WERI-Rb-1 (cell line): ENCODE results near the gene ITPR1.

Source experiments
- DNase-seq: peaks from one replicate; pipeline ENCODE4 v3.0.0-alpha.2; 2020
- H3K27ac ChIP-seq: fragments of 250-450 bp; sonication (Bioruptor Pico); 2 replicates; pipeline ENCODE4 v1.5.1; 2020; ENCODE audit warnings: mild to moderate bottlenecking, moderate library complexity
- H3K27me3 ChIP-seq: fragments of 250-450 bp; sonication (Bioruptor Pico); 2 replicates; pipeline ENCODE4 v1.5.1; 2021; ENCODE audit warnings: mild to moderate bottlenecking, low read depth, moderate library complexity; ENCODE audit not compliant: insufficient read depth, severe bottlenecking
- H3K36me3 ChIP-seq: fragments of 250-450 bp; sonication (Bioruptor Pico); 2 replicates; pipeline ENCODE4 v1.5.1; 2020; ENCODE audit warnings: mild to moderate bottlenecking, moderate library complexity
- H3K4me3 ChIP-seq: 2 replicates; pipeline ENCODE4 v1.5.1; 2011; ENCODE audit warnings: low read depth, mild to moderate bottlenecking, control low read depth, low read length
- H3K9me3 ChIP-seq: fragments of 250-450 bp; sonication (Bioruptor Pico); 2 replicates; pipeline ENCODE4 v1.5.1; 2021; ENCODE audit warnings: mild to moderate bottlenecking, moderate library complexity; ENCODE audit not compliant: severe bottlenecking
- TF ChIP-seq, protein P1 (sequence below): IDR thresholded peaks from 2 replicates; pipeline ENCODE4 v1.5.1; 2011; ENCODE audit warnings: low read depth, mild to moderate bottlenecking, control low read depth, inconsistent platforms, low read length

ITPR1 gene

DNA sequence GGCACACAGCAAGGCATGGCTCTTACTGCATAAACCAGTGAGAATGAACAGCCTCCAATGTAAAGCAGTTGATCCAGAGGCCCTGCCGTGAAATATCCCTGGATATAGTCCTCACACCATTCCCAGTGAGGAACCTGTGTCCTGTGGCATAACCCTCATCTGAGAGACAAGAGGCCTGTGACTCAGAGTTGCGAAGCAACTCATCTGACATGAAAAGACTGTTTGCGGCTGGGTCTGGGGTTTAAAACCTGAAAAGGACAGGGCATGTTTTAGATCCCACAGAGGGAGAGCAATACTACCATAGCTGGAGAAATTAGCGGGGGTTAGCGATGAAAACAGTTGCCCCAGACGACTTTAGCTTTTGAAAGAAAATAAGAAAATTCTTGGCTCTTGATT lies 320.8 kb downstream of the ITPR1 start:
- TF ChIP-seq, protein P1, sequence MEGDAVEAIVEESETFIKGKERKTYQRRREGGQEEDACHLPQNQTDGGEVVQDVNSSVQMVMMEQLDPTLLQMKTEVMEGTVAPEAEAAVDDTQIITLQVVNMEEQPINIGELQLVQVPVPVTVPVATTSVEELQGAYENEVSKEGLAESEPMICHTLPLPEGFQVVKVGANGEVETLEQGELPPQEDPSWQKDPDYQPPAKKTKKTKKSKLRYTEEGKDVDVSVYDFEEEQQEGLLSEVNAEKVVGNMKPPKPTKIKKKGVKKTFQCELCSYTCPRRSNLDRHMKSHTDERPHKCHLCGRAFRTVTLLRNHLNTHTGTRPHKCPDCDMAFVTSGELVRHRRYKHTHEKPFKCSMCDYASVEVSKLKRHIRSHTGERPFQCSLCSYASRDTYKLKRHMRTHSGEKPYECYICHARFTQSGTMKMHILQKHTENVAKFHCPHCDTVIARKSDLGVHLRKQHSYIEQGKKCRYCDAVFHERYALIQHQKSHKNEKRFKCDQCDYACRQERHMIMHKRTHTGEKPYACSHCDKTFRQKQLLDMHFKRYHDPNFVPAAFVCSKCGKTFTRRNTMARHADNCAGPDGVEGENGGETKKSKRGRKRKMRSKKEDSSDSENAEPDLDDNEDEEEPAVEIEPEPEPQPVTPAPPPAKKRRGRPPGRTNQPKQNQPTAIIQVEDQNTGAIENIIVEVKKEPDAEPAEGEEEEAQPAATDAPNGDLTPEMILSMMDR: no peak
- H3K36me3 ChIP-seq: no peaks in the 10 kb centered on the region; the same call in 1 of the 2 replicates
- H3K27ac ChIP-seq: no peak overlapping the region
- DNase-seq: no peak
- peaks cover 10% of the 10 kb centered on the region for H3K9me3 ChIP-seq
- H3K4me3 ChIP-seq: no peak overlapping the region
- H3K27me3 ChIP-seq: no peaks in the 10 kb centered on the region

DNA sequence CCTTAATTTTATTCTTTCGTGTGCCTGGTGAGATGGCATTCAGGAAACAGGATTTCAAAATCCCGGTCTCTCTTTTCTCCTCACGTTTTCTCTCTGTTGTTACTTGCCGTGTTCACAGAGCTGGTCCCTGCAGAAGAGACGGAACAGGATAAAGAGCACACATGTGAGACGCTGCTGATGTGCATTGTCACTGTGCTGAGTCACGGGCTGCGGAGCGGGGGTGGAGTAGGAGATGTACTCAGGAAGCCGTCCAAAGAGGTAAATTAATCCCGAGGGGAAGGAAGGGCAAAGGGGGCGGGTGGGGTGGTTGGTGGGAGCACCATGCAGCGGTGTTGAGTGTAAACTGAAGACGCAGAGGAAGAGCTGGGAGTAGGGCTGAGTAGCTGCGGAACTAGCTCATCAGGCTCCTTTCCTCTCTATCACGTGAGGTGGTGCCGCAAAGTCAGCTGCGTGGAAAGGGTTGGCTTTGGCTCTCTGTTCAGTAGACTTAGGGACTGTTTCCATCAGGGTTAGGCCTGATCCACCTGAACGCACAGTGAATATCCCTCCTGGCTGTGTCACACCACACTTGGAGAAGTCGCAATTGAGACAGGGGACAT lies 321.3 kb downstream of the ITPR1 start:
- no peak for DNase-seq
- H3K9me3 ChIP-seq: peaks cover 10% of the 10 kb centered on the region
- no peaks in the 10 kb centered on the region for H3K27me3 ChIP-seq
- H3K4me3 ChIP-seq: no peak overlapping the region
- TF ChIP-seq, protein P1: no peak
- H3K27ac ChIP-seq: no peak overlapping the region
- no peaks in the 10 kb centered on the region; the same call in 1 of the 2 replicates for H3K36me3 ChIP-seq

DNA sequence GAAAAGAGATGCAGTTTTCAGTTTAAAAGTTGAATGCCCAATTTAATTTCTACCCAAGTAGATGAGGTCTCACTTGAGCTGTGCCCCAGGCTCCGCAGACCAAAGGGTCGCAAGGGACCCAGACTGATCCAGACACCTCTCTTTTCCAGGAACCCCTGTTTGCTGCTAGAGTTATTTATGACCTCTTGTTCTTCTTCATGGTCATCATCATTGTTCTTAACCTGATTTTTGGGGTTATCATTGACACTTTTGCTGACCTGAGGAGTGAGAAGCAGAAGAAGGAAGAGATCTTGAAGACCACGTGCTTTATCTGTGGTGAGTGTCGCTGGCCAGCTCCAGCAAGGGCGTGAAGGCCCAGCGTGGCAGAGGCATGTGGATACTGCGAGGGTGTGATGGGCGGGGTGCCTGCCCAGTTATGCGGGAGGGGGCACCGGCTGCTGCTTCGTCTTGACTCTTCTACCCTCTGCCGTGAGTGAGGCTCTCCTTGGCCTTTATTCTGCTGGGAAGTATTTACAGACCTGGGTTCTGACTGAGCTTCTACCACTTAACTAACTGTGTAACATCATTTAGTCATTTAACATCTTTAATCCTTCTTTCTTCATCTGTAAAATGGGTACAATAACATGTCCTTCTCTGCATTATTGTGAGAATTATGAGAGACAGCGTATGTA lies 321.9 kb downstream of the ITPR1 start:
- no peak overlapping the region for H3K4me3 ChIP-seq
- H3K9me3 ChIP-seq: peaks cover 10% of the 10 kb centered on the region
- no peaks in the 10 kb centered on the region for H3K27me3 ChIP-seq
- DNase-seq: no peak
- TF ChIP-seq, protein P1: no peak
- H3K27ac ChIP-seq: no peak overlapping the region
- H3K36me3 ChIP-seq: no peaks in the 10 kb centered on the region; the same call in 1 of the 2 replicates

DNA sequence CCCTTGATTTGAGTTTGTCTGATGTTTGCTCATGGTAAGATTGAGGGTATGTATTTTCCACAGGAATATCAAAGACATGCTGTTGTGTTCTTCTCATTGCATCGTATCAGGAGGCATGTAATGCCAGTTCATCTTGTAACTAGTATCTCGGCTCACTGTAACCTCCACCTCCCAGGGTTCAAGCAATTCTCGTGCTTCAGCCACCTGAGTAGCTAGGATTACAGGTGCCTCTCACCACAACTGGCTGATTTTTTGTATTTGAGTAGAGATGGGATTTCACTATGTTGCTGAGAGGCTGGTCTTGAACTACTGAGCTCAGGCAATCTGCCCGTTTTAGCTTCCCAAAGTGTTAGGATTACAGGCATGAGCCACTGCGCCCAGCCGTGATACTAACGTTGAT lies 323.2 kb downstream of the ITPR1 start:
- DNase-seq: no peak
- H3K9me3 ChIP-seq: peaks cover 10% of the 10 kb centered on the region
- H3K27ac ChIP-seq: no peak overlapping the region
- TF ChIP-seq, protein P1: no peak
- H3K27me3 ChIP-seq: no peaks in the 10 kb centered on the region
- no peaks in the 10 kb centered on the region; the same call in 1 of the 2 replicates for H3K36me3 ChIP-seq
- no peak overlapping the region for H3K4me3 ChIP-seq

DNA sequence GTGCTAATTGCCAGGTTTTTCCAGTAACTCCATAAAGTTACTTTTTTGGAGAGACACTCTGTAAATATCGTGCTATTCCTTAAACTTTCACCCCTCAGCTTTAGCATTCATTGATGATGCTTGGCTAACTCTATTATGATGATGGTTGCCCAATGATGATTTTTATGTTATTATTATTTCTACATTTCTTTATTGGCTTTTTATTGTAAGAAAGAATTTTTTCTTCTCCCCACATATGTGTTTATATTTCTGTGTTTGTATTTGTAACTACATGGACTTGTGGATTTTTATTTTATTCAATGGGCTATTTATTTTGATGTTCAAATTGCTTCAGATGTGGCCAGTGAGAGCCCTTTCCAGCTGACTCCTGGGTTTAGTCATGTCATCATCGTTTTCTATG lies 323.6 kb downstream of the ITPR1 start:
- Histone ChIP-seq H3K9me3 (peaks cover 10% of the 10 kb centered on the region), H3K36me3 (no peaks in the 10 kb centered on the region; the same call in 1 of the 2 replicates), H3K4me3 (no peak overlapping the region), H3K27me3 (no peaks in the 10 kb centered on the region), H3K27ac (no peak overlapping the region)
- no peak for DNase-seq
- TF ChIP-seq, protein P1: no peak

DNA sequence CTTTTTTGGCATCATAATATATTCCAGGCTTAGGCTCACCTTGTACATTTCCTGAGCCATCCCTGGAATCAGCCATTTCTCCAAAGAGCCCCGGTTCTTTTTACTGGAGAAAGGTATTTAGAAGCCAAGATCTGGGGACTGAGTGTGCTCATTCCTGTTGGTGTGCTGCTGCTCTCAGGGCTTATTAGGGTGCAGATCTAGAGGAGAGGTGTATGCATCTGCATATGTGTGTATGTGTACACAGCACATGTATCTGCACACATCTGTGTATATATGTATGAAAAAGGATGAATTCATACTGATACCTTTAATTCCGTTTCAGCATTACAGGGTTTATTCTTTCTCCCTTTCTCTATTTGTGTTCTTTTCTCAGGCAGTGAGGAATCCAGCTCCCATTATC lies 324.0 kb downstream of the ITPR1 start:
- H3K9me3 ChIP-seq: peaks cover 10% of the 10 kb centered on the region
- no peak overlapping the region for H3K4me3 ChIP-seq
- DNase-seq: no peak
- H3K27ac ChIP-seq: no peak overlapping the region
- no peaks in the 10 kb centered on the region; the same call in 1 of the 2 replicates for H3K36me3 ChIP-seq
- TF ChIP-seq, protein P1: no peak
- no peaks in the 10 kb centered on the region for H3K27me3 ChIP-seq
